GM21529 (cell line): ENCODE results near the gene ACADS.
"Not testable (repeated sequence)": the region's sequence is repeated elsewhere in the genome, so short reads cannot be mapped to it uniquely, and the experiment has no call there.

Experiments used
- ATAC-seq: cut with Tn5 transposase; IDR thresholded peaks from one replicate; pipeline ENCODE4 v1.9.1; 2021; ENCODE audit not compliant: unreplicated experiment

Gene ACADS

GRCh38 chr12:120725151-120725658 is 421 bp upstream of the ACADS start:
- no peak for ATAC-seq

GRCh38 chr12:120726510-120726793 is 826 bp downstream of the ACADS start:
- ATAC-seq = no peak

GRCh38 chr12:120726961-120727360 is 1.3 kb downstream of the ACADS start:
- ATAC-seq = no peak

- ATAC-seq = not testable (repeated sequence)
Observed at GRCh38 chr12:120732198-120732597, 6.6 kb downstream of the ACADS start.

GRCh38 chr12:120733574-120733973 is 7.9 kb downstream of the ACADS start:
- no peak for ATAC-seq

GRCh38 chr12:120734210-120734609 is 8.6 kb downstream of the ACADS start:
- no peak for ATAC-seq

- ATAC-seq = no peak
Observed at GRCh38 chr12:120735181-120735580, 9.6 kb downstream of the ACADS start.

GRCh38 chr12:120736404-120737331 is 11.0 kb downstream of the ACADS start:
- no peak for ATAC-seq

GRCh38 chr12:120737557-120738251 is 12.1 kb downstream of the ACADS start:
- ATAC-seq = no peak

- no peak for ATAC-seq
Observed at GRCh38 chr12:120738252-120739030, 12.8 kb downstream of the ACADS start.

GRCh38 chr12:120739031-120739762 is 13.6 kb downstream of the ACADS start:
- no peak for ATAC-seq

GRCh38 chr12:120739821-120740613 is 14.4 kb downstream of the ACADS start:
- ATAC-seq = no peak

- ATAC-seq = no peak
Observed at GRCh38 chr12:120740871-120741270, 15.2 kb downstream of the ACADS start.

GRCh38 chr12:120741476-120742421 is 16.1 kb downstream of the ACADS start:
- ATAC-seq = no peak

GRCh38 chr12:120744922-120745493 is 19.4 kb downstream of the ACADS start:
- no peak for ATAC-seq

GRCh38 chr12:120748242-120748641 is 22.6 kb downstream of the ACADS start:
- ATAC-seq = no peak

GRCh38 chr12:120749256-120749655 is 23.6 kb downstream of the ACADS start:
- no peak for ATAC-seq

- ATAC-seq = no peak
Observed at GRCh38 chr12:120750806-120751205, 25.2 kb downstream of the ACADS start.
